Ishikawa (cell line): ENCODE measurements around the gene POLN.

Experiments used
- CEBPB ChIP-seq: IDR thresholded peaks from 2 replicates; pipeline ENCODE4 v1.6.1; 2012
- CREB1 ChIP-seq: IDR thresholded peaks from 2 replicates; pipeline ENCODE4 v1.6.1; 2012; ENCODE audit warnings: low read depth
- EGR1 ChIP-seq: IDR thresholded peaks from 2 replicates; pipeline ENCODE4 v1.6.1; 2012
- EP300 ChIP-seq: IDR thresholded peaks from 2 replicates; pipeline ENCODE4 v1.6.1; 2012; ENCODE audit warnings: borderline replicate concordance
- FOXM1 ChIP-seq: IDR thresholded peaks from 2 replicates; pipeline ENCODE4 v1.6.1; 2012; ENCODE audit warnings: low read depth, borderline replicate concordance
- NFIC ChIP-seq: IDR thresholded peaks from 2 replicates; pipeline ENCODE4 v1.6.1; 2012
- RAD21 ChIP-seq: IDR thresholded peaks from 2 replicates; pipeline ENCODE4 v1.6.1; 2012; ENCODE audit warnings: low read depth
- TAF1 ChIP-seq: IDR thresholded peaks from 2 replicates; pipeline ENCODE4 v1.6.1; 2012; ENCODE audit warnings: low read depth, mild to moderate bottlenecking
- TCF12 ChIP-seq: IDR thresholded peaks from 2 replicates; pipeline ENCODE4 v1.6.1; 2012; ENCODE audit warnings: low read depth
- TEAD4 ChIP-seq: IDR thresholded peaks from 2 replicates; pipeline ENCODE4 v1.6.1; 2012
- YY1 ChIP-seq: IDR thresholded peaks from 2 replicates; pipeline ENCODE4 v1.6.1; 2012; ENCODE audit warnings: low read depth
- ZBTB7A ChIP-seq: IDR thresholded peaks from 2 replicates; pipeline ENCODE4 v1.6.1; 2012; ENCODE audit warnings: low read depth
- TF ChIP-seq, protein P1 (sequence below): IDR thresholded peaks from 2 replicates; pipeline ENCODE4 v1.6.1; 2012; ENCODE audit warnings: low read depth, mild to moderate bottlenecking
- TF ChIP-seq, protein P2 (sequence below): IDR thresholded peaks from 2 replicates; pipeline ENCODE4 v1.6.1; 2012
- TF ChIP-seq, protein P3 (sequence below): IDR thresholded peaks from 2 replicates; pipeline ENCODE4 v1.6.1; 2012

Gene POLN

DNA sequence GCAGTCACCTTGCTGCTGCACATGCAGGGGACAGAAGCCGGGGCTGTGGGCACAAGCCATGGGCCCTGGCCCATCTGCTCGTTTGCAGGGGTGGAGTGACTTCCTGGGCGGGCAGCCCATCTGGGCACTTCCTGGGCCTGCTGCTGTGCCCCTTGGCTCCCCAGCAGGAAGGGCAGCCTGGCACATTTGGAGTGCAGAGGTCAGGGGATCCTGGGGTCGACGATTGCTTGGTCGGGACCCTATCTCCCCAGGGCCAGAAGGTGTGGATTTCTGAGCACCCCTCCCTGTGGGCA lies 30.9 kb upstream of the POLN start:
- no peak for TF ChIP-seq EP300
- no peak for TF ChIP-seq EGR1
- no peak for TF ChIP-seq TEAD4
- TF ChIP-seq TCF12: no peak
- no peak for TF ChIP-seq RAD21
- TF ChIP-seq TAF1: no peak

DNA sequence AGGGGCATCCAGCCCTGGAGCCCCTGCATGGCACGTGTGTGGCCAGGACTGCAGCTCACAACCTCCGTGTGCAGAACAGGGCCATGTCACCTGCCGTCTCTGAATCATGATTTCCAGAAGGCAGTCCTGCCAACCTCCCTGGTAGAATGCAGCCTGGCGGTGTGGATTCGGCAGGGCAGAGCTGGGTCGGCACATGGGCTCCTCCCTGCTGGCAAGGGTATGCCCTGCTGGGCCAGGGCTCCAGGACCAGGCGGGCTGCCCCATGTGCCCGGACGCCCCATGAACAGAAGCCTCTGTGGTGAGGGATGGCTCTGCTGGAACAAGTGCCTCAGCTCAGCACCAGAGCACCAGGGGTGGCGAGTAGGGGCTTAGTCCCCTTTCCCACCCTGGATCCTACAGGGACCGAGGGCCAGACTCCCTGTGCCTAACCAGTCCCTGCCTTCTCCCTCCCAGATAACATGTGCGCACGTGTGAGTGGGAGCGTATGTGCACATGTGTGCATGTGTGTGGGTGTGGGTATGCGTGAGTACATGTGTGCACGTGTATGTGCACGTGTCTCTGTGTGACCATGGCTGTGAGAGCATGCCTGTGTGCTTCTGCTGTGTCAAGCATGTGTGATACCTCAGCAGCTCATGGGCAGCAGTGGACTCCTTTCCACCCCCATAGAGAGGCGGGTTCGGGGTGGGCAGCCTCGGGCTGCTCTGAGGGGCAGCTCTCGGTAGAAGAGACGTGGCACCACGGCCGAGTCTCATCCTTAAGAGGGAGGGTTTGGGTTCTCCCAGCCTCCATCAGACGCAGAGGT lies 30.3 kb upstream of the POLN start:
- no peak for TF ChIP-seq EGR1
- no peak for TF ChIP-seq YY1
- no peak for TF ChIP-seq CREB1
- TF ChIP-seq EP300: no peak
- TF ChIP-seq FOXM1: no peak

DNA sequence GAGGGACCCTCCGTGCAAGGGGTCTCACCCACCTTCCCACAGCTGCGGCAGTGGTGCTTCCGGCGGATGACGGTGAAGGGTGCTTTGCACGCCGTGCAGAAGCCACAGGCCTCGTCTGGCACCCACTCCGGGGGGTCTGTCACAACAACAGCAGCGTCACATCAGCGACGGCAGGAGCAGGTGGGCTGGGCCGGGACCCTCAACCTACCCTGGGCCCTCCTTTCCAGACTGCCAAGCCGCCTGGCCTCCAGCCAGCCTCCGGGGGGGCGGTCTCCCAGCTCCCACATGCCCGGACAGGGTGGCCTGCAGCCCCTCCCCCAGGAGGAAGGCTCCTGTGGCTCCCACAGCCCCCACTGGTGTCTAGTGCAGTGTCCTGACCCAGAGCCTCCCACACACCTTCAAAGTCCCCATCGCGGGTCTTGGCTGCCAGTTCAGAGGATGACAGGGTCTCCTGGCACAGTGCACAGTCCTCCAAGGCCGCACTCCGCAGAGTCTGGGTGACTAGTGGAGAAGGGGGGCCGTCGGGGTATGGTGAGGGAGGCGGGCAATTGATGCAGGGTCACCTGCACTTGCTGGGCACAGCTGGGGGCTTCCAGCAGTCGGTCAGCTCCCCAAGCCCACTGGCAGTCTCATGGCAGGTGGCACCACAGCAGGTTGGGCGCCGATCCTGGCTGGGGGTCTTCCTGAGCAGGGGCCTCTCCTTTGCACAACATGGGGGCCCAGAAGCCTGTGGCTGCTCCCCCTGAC lies 29.5 kb upstream of the POLN start:
- TF ChIP-seq NFIC (no peak), EGR1 (no peak), TEAD4 (no peak), YY1 (no peak), TCF12 (no peak), FOXM1 (no peak), CREB1 (no peak), CEBPB (no peak), EP300 (no peak), ZBTB7A (no peak), RAD21 (no peak), TAF1 (no peak)
- TF ChIP-seq, protein P1, sequence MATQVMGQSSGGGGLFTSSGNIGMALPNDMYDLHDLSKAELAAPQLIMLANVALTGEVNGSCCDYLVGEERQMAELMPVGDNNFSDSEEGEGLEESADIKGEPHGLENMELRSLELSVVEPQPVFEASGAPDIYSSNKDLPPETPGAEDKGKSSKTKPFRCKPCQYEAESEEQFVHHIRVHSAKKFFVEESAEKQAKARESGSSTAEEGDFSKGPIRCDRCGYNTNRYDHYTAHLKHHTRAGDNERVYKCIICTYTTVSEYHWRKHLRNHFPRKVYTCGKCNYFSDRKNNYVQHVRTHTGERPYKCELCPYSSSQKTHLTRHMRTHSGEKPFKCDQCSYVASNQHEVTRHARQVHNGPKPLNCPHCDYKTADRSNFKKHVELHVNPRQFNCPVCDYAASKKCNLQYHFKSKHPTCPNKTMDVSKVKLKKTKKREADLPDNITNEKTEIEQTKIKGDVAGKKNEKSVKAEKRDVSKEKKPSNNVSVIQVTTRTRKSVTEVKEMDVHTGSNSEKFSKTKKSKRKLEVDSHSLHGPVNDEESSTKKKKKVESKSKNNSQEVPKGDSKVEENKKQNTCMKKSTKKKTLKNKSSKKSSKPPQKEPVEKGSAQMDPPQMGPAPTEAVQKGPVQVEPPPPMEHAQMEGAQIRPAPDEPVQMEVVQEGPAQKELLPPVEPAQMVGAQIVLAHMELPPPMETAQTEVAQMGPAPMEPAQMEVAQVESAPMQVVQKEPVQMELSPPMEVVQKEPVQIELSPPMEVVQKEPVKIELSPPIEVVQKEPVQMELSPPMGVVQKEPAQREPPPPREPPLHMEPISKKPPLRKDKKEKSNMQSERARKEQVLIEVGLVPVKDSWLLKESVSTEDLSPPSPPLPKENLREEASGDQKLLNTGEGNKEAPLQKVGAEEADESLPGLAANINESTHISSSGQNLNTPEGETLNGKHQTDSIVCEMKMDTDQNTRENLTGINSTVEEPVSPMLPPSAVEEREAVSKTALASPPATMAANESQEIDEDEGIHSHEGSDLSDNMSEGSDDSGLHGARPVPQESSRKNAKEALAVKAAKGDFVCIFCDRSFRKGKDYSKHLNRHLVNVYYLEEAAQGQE: no peak
- TF ChIP-seq, protein P2, sequence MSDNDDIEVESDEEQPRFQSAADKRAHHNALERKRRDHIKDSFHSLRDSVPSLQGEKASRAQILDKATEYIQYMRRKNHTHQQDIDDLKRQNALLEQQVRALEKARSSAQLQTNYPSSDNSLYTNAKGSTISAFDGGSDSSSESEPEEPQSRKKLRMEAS: no peak
- TF ChIP-seq, protein P3, sequence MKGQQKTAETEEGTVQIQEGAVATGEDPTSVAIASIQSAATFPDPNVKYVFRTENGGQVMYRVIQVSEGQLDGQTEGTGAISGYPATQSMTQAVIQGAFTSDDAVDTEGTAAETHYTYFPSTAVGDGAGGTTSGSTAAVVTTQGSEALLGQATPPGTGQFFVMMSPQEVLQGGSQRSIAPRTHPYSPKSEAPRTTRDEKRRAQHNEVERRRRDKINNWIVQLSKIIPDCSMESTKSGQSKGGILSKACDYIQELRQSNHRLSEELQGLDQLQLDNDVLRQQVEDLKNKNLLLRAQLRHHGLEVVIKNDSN: no peak

DNA sequence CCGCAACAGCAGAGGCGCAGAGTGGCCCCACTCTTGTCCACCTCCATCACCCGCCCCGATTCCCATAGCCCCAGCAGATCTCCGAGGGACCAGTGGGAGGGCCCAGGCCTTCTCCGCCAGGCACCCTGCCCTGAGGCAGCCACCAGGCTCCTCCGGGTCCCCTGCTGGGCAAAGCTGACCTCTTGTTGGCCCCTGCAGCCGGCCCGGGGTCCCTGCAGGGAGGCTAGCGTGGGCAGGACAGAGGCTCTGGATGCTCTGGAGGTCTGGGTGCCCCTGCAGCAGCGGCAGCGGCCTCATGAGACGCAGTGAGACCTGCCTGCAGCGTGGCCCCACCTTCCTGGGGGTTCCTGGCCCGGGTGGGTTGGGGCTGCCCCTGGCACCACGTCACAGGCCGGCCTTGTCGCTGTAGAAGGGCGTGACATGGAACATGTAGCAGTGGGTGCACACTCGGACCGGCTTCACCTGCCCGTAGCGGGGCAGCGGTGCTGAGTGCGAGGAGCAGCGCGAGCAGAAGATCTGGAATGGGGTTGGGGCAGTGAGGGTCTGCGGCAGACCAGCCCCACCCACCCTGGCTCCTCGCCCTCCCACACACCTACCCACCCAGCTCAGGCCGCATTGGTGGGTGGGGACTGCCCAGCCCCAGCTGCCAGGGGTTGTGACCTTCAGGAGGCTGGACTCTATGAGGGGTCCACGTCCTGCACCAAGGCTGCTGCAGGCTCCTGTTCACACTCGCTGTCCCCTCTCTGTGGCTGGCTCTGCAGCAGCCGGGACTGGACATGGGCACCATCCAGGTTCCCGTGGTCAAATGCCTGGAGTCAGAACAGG lies 28.6 kb upstream of the POLN start:
- no peak for TF ChIP-seq EGR1
- TF ChIP-seq FOXM1: no peak
- TF ChIP-seq, protein P2: no peak
- no peak for TF ChIP-seq TCF12
- no peak for TF ChIP-seq RAD21
- no peak for TF ChIP-seq NFIC
- TF ChIP-seq EP300: no peak
- no peak for TF ChIP-seq TAF1
- TF ChIP-seq CEBPB: no peak
- TF ChIP-seq CREB1: no peak
- TF ChIP-seq, protein P1: no peak
- no peak for TF ChIP-seq TEAD4
- no peak for TF ChIP-seq ZBTB7A
- TF ChIP-seq, protein P3: no peak
- no peak for TF ChIP-seq YY1

DNA sequence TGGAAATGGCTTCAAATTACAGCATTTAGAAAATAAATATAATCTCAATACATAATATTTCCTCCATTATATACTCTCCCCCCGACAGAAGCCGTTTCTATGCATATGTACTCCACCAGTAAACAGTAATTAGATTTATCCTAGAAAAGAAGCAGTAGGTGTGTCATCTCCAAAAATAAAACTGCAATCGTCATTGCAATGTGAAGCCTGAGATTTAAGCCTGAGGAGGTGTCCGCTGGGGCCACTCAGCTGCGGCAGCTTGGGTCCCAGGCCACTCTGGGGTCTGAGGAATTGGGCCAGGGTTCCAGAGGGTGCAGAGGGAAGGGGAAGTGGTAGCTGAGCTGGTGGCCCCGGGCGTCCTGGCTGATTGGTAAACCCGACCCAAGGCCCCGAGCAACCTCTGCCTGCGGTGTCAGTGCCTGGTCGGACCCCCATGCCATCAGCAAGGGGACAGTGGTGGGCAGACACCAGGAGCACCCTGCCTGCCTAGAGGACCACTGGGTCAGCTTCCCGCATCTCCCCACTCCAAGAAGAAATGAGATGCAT lies 27.8 kb upstream of the POLN start:
- TF ChIP-seq, protein P1: no peak
- TF ChIP-seq RAD21 (no peak), CREB1 (no peak), EGR1 (no peak), FOXM1 (no peak), EP300 (no peak)
